Fibroblast of lung (primary cell): ENCODE results near the gene HNRNPU.

Experiments
- EZH2 ChIP-seq: IDR thresholded peaks from 2 replicates; pipeline ENCODE4 v1.5.1; 2012; ENCODE audit warnings: low read length, control low read depth, mild to moderate bottlenecking; ENCODE audit errors: missing control alignments
- TF ChIP-seq, protein P1 (sequence below), 2 donors: IDR thresholded peaks in 1 of 2; conservative IDR thresholded peaks in 1 of 2; 1 replicate in 1 of 2; 2 replicates in 1 of 2; pipeline ENCODE4 v1.5.1; 2011 to 2012; ENCODE audit warnings: low read length in 2 of 2, control low read depth in 1 of 2, inconsistent platforms in 1 of 2, low read depth in 1 of 2, mild to moderate bottlenecking in 1 of 2

DNA sequence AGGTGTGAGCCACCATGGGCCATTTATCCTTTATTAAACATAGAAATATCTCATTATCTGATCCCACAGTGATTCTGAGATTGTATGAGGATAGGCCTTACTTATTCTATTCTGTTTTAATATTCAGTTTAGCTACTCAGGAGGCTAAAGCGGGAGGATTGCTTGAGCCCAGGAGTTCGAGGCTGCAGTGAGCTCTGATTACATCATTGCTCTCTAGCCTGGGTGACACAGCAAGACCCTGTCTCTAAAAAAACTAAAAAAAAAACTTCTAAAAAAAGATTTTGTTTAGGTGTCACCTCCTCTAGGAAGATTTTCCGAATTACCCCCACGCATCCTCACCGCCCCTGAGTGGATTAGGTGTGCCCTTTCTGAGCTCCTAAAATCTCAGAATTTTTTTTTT lies 14.3 kb upstream of the HNRNPU start:
- no peak for TF ChIP-seq EZH2
- TF ChIP-seq, protein P1, sequence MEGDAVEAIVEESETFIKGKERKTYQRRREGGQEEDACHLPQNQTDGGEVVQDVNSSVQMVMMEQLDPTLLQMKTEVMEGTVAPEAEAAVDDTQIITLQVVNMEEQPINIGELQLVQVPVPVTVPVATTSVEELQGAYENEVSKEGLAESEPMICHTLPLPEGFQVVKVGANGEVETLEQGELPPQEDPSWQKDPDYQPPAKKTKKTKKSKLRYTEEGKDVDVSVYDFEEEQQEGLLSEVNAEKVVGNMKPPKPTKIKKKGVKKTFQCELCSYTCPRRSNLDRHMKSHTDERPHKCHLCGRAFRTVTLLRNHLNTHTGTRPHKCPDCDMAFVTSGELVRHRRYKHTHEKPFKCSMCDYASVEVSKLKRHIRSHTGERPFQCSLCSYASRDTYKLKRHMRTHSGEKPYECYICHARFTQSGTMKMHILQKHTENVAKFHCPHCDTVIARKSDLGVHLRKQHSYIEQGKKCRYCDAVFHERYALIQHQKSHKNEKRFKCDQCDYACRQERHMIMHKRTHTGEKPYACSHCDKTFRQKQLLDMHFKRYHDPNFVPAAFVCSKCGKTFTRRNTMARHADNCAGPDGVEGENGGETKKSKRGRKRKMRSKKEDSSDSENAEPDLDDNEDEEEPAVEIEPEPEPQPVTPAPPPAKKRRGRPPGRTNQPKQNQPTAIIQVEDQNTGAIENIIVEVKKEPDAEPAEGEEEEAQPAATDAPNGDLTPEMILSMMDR (conservative IDR thresholded peaks at IDR 0.05 in 1 of 2, IDR thresholded peaks at IDR 0.05 in 1 of 2; ENCODE audit: low read depth in 1 of 2, low read length in 2 of 2): no peak
